Small intestine (tissue), 7 donors: Measurements from ENCODE around the gene GPR32. TPM values are rescaled to one million over a fixed set of nuclear protein-coding genes. Genes with fewer than 3 reads are reported as not detected.
"Not testable (repeated sequence)": the region's sequence is repeated elsewhere in the genome, so short reads cannot be mapped to it uniquely, and the experiment has no call there.

Experiments
- DNase-seq, 2 donors: peaks; one replicate each; pipeline versions ENCODE4 v3.0.0 to v3.0.0-alpha.2; 2013
- FAIRE-seq: peaks from 2 replicates; lab custom pipeline; 2012; peaks lifted over from hg19 to GRCh38; lab: Jason Lieb, UNC
- H3K27ac ChIP-seq, 3 donors: one replicate each; pipeline ENCODE4 v1.5.1; 2013; ENCODE audit warnings: low read length in 2 of 3, mild to moderate bottlenecking in 2 of 3, control low read depth in 1 of 3, inconsistent platforms in 1 of 3, low read depth in 1 of 3, moderate library complexity in 1 of 3
- H3K27me3 ChIP-seq, 3 donors: one replicate each; pipeline ENCODE4 v1.6.1; 2013; ENCODE audit warnings: low read length in 3 of 3, inconsistent platforms in 1 of 3; ENCODE audit not compliant: control insufficient read depth in 3 of 3, insufficient read depth in 3 of 3
- H3K36me3 ChIP-seq, 3 donors: one replicate each; pipeline ENCODE4 v1.6.1; 2013; ENCODE audit warnings: low read length in 3 of 3, inconsistent platforms in 1 of 3, low read depth in 1 of 3, mild to moderate bottlenecking in 1 of 3, moderate library complexity in 1 of 3; ENCODE audit not compliant: control insufficient read depth in 3 of 3, insufficient read depth in 2 of 3
- H3K4me1 ChIP-seq, 3 donors: one replicate each; pipeline ENCODE4 v1.6.1; 2013; ENCODE audit warnings: low read length in 2 of 3, inconsistent platforms in 1 of 3, low read depth in 1 of 3, mild to moderate bottlenecking in 1 of 3, moderate library complexity in 1 of 3; ENCODE audit not compliant: control insufficient read depth in 3 of 3, insufficient read depth in 2 of 3
- H3K4me3 ChIP-seq, 3 donors: one replicate each; pipeline ENCODE4 v1.5.1; 2013; ENCODE audit warnings: low read length in 3 of 3, control low read depth in 1 of 3, inconsistent platforms in 1 of 3, low read depth in 1 of 3, mild to moderate bottlenecking in 1 of 3, moderate library complexity in 1 of 3
- H3K9me3 ChIP-seq, 2 donors: one replicate each; pipeline ENCODE4 v1.6.1; 2013; ENCODE audit warnings: low read depth in 1 of 2, low read length in 1 of 2; ENCODE audit not compliant: control insufficient read depth in 2 of 2, insufficient read depth in 1 of 2
- WGBS, 3 donors: extraction: QIAGEN DNeasy Blood & Tissue Kit; methylation state at CpG; one replicate each; pipeline ENCODE4 v1.1.7; 2013; 5-methylcytosine and 5-hydroxymethylcytosine counted together
- polyA plus RNA-seq, 4 donors: library from polyadenylated mRNA; stranded (reverse) in 3 of 4; unstranded in 1 of 4; fragments of 200-250 nt in 3 of 4; fragments of 120-200 nt in 1 of 4; gene quantifications; one replicate each; pipeline versions ENCODE4 v1.2.1 to v1.2.3, GENCODE V29; 2013
- donor health status: healthy with polysubstance abuse.
- donor health status: control.
- donor health status: control.
- donor health status: Bipolar disorder and iron deficiency.
- donor health status: healthy.

The GPR32 gene
- polyA plus RNA-seq, 4 donors, result not detected

GRCh38 chr19:50757624-50758023, 12.6 kb upstream of the GPR32 start:
- 91 to 100% (median 93%) methylated on average over 3 of the region's 3 CpGs for WGBS, 3 donors
- H3K27ac ChIP-seq, H3K27me3 ChIP-seq, DNase-seq, H3K9me3 ChIP-seq, H3K36me3 ChIP-seq, H3K4me3 ChIP-seq, H3K4me1 ChIP-seq, FAIRE-seq: not testable (repeated sequence)

- H3K4me1 ChIP-seq, DNase-seq, H3K27me3 ChIP-seq, H3K27ac ChIP-seq, H3K4me3 ChIP-seq, H3K36me3 ChIP-seq, FAIRE-seq, H3K9me3 ChIP-seq: not testable (repeated sequence)
- 76 to 87% (median 84%) methylated on average over 9 to 18 of the region's 18 CpGs for WGBS, 3 donors
These were observed 11.2 kb upstream of the GPR32 start for GRCh38 chr19:50759076-50759475.

GRCh38 chr19:50759886-50760285, 10.4 kb upstream of the GPR32 start:
- 70 to 80% (median 79%) methylated on average over 4 of the region's 4 CpGs for WGBS, 3 donors
- no peak overlapping the region for H3K4me3 ChIP-seq
- FAIRE-seq, result no peak
- H3K36me3 ChIP-seq, result no peaks in the 10 kb centered on the region
- no peaks in the 10 kb centered on the region for H3K9me3 ChIP-seq
- H3K4me1 ChIP-seq, result no peaks in the 10 kb centered on the region
- DNase-seq, result no peak
- peaks cover 0 to 1% (median 0%) of the 10 kb centered on the region in 3 donors for H3K27me3 ChIP-seq
- H3K27ac ChIP-seq, result no peak overlapping the region

GRCh38 chr19:50761501-50761900, 8.8 kb upstream of the GPR32 start:
- H3K36me3 ChIP-seq, H3K27ac ChIP-seq, DNase-seq, H3K27me3 ChIP-seq, H3K9me3 ChIP-seq, FAIRE-seq, H3K4me1 ChIP-seq, H3K4me3 ChIP-seq: not testable (repeated sequence)
- 46 to 64% (median 52%) methylated on average over 3 of the region's 3 CpGs for WGBS, 3 donors

GRCh38 chr19:50763521-50763920, 6.7 kb upstream of the GPR32 start:
- DNase-seq, H3K36me3 ChIP-seq, H3K27ac ChIP-seq, H3K4me1 ChIP-seq, H3K9me3 ChIP-seq, H3K4me3 ChIP-seq, FAIRE-seq, H3K27me3 ChIP-seq: not testable (repeated sequence)
- 76 to 82% (median 79%) methylated on average over 9 to 12 of the region's 13 CpGs for WGBS, 3 donors

GRCh38 chr19:50764409-50764808, 5.9 kb upstream of the GPR32 start:
- 67 to 76% (median 75%) methylated on average over 7 of the region's 7 CpGs for WGBS, 3 donors
- Histone ChIP-seq H3K27me3 (no peaks in the 10 kb centered on the region), H3K4me1 (no peaks in the 10 kb centered on the region), H3K9me3 (no peaks in the 10 kb centered on the region), H3K36me3 (no peaks in the 10 kb centered on the region), H3K27ac (no peak overlapping the region), H3K4me3 (no peak overlapping the region)
- FAIRE-seq (no peak), DNase-seq (no peak)

- not testable (repeated sequence) for H3K4me3 ChIP-seq, H3K36me3 ChIP-seq, H3K4me1 ChIP-seq, FAIRE-seq, H3K9me3 ChIP-seq, DNase-seq, H3K27ac ChIP-seq, H3K27me3 ChIP-seq
- WGBS, 3 donors, result 80 to 83% (median 82%) methylated on average over 9 to 12 of the region's 12 CpGs
These were observed 3.5 kb upstream of the GPR32 start for GRCh38 chr19:50766746-50767145.

GRCh38 chr19:50767263-50767662, 3.0 kb upstream of the GPR32 start:
- H3K27ac ChIP-seq, DNase-seq, H3K4me1 ChIP-seq, H3K9me3 ChIP-seq, H3K27me3 ChIP-seq, FAIRE-seq, H3K4me3 ChIP-seq, H3K36me3 ChIP-seq: not testable (repeated sequence)
- WGBS, 3 donors, result 33 to 35% (median 34%) methylated on average over 5 of the region's 5 CpGs

GRCh38 chr19:50768277-50768676, 2.0 kb upstream of the GPR32 start:
- WGBS, 3 donors, result 50 to 65% (median 64%) methylated on average over 5 of the region's 5 CpGs
- H3K4me3 ChIP-seq, result no peak overlapping the region
- no peaks in the 10 kb centered on the region for H3K36me3 ChIP-seq
- FAIRE-seq (no peak), DNase-seq (no peak)
- no peaks in the 10 kb centered on the region for H3K27me3 ChIP-seq
- H3K4me1 ChIP-seq, result no peaks in the 10 kb centered on the region
- H3K9me3 ChIP-seq, result peaks cover 0 to 5% of the 10 kb centered on the region in 2 donors
- no peak overlapping the region for H3K27ac ChIP-seq
